Activated T-helper 2 cell treated with anti-CD3 and anti-CD28 coated beads, Interferon-gamma antibody, Interleukin-2, Interleukin-4, amounts not matched to agents 10 μg/mL and 5 μg/mL and 100 μg/mL, durations not matched to agents 14 hours and 24 hours and 36 hours (primary cell): ENCODE results near the gene KRTAP17-1. TPM values are rescaled to one million over a fixed set of nuclear protein-coding genes. Genes with fewer than 3 reads are reported as not detected.
"Not testable (repeated sequence)": the region's sequence is repeated elsewhere in the genome, so short reads cannot be mapped to it uniquely, and the experiment has no call there.

Experiments used
- DNase-seq: peaks from one replicate; pipeline ENCODE4 v3.0.0; 2021; ENCODE audit warnings: low spot score
- H3K27ac Mint-ChIP-seq: one replicate; pipeline ENCODE4 v1.8.0; 2021; ENCODE audit warnings: mixed read lengths
- H3K27me3 Mint-ChIP-seq: one replicate; pipeline ENCODE4 v1.8.0; 2021; ENCODE audit warnings: low read depth, mixed read lengths
- H3K36me3 Mint-ChIP-seq: one replicate; pipeline ENCODE4 v1.8.0; 2021; ENCODE audit warnings: low read depth, mixed read lengths
- H3K4me1 Mint-ChIP-seq: one replicate; pipeline ENCODE4 v1.8.0; 2021; ENCODE audit warnings: low read depth, mixed read lengths
- H3K4me3 Mint-ChIP-seq: one replicate; pipeline ENCODE4 v1.8.0; 2021; ENCODE audit warnings: low read depth, mild to moderate bottlenecking, moderate library complexity, mixed read lengths
- H3K9me3 Mint-ChIP-seq: one replicate; pipeline ENCODE4 v1.8.0; 2021; ENCODE audit warnings: mixed read lengths
- intact Hi-C: fragments of 100-400 bp; cut with micrococcal nuclease; formaldehyde crosslinking; loops from one replicate; pipeline ENCODE4 v1.15.1; 2023
- total RNA-seq: library from RNA; stranded (reverse); gene quantifications from 2 replicates; pipeline ENCODE4 v1.2.3, GENCODE V29; 2022

KRTAP17-1 gene
- total RNA-seq, 1 donor from 2014 or later = not detected

- Mint-ChIP-seq H3K36me3 (no peaks in the 10 kb centered on the region), H3K9me3 (no peaks in the 10 kb centered on the region), H3K27me3 (peaks cover 8% of the 10 kb centered on the region), H3K27ac (no peak overlapping the region), H3K4me1 (no peaks in the 10 kb centered on the region), H3K4me3 (no peak overlapping the region)
- DNase-seq = no peak
- intact Hi-C loops = no loop called here
Measured at GRCh38 chr17:41278176-41278955, 37.1 kb downstream of the KRTAP17-1 start.

- H3K27me3 Mint-ChIP-seq, H3K27ac Mint-ChIP-seq, intact Hi-C loops, H3K36me3 Mint-ChIP-seq, DNase-seq, H3K9me3 Mint-ChIP-seq, H3K4me1 Mint-ChIP-seq, H3K4me3 Mint-ChIP-seq: not testable (repeated sequence)
Measured at GRCh38 chr17:41275648-41276190, 39.8 kb downstream of the KRTAP17-1 start, which contains the start of gene KRTAP9-7. Gene KRTAP9-7, plus strand, starts transcription at chr17:41275698. Its CDS starts 0 bp downstream, at chr17:41275698.

- Mint-ChIP-seq H3K4me3 (no peak overlapping the region), H3K36me3 (no peaks in the 10 kb centered on the region), H3K27ac (no peak overlapping the region), H3K4me1 (no peaks in the 10 kb centered on the region), H3K27me3 (no peaks in the 10 kb centered on the region), H3K9me3 (no peaks in the 10 kb centered on the region)
- intact Hi-C loops = no loop called here
- DNase-seq = no peak
Measured at GRCh38 chr17:41271858-41272257, 43.7 kb downstream of the KRTAP17-1 start.

GRCh38 chr17:41271323-41271722 is 44.2 kb downstream of the KRTAP17-1 start:
- DNase-seq, H3K27me3 Mint-ChIP-seq, H3K4me3 Mint-ChIP-seq, intact Hi-C loops, H3K27ac Mint-ChIP-seq, H3K36me3 Mint-ChIP-seq, H3K4me1 Mint-ChIP-seq, H3K9me3 Mint-ChIP-seq: not testable (repeated sequence)

GRCh38 chr17:41267711-41268110 is 47.8 kb downstream of the KRTAP17-1 start:
- H3K4me1 Mint-ChIP-seq = no peaks in the 10 kb centered on the region
- peaks cover 3% of the 10 kb centered on the region for H3K27me3 Mint-ChIP-seq

GRCh38 chr17:41265078-41265477 is 50.4 kb downstream of the KRTAP17-1 start, which contains the start of gene KRTAP9-6:
Gene KRTAP9-6, plus strand, starts transcription at chr17:41265378. Its CDS starts 0 bp downstream, at chr17:41265378.
- no peak within 1 kb of the TSS for H3K27ac Mint-ChIP-seq
- no peak within 1 kb of the TSS for H3K4me3 Mint-ChIP-seq
- DNase-seq = no peak
- intact Hi-C loops = no loop called here
- peaks cover 21% of the 10 kb centered on the region for H3K27me3 Mint-ChIP-seq
- H3K36me3 Mint-ChIP-seq = no peaks in the 10 kb centered on the region
- H3K9me3 Mint-ChIP-seq = no peaks in the 10 kb centered on the region
- H3K4me1 Mint-ChIP-seq = no peaks in the 10 kb centered on the region

More at GRCh38 chr17:41267711-41268110, 47.8 kb downstream of the KRTAP17-1 start:
- DNase-seq = no peak
- no peaks in the 10 kb centered on the region for H3K9me3 Mint-ChIP-seq
- no peak overlapping the region for H3K27ac Mint-ChIP-seq
- H3K4me3 Mint-ChIP-seq = no peak overlapping the region
- intact Hi-C loops = no loop called here
- H3K36me3 Mint-ChIP-seq = no peaks in the 10 kb centered on the region

Other genes starting within 250 kb of the KRTAP17-1 start
- gene KRTAP2-4, start 249.8 kb downstream of the KRTAP17-1 start, total RNA-seq = not detected in 2 replicates
- not detected in 2 replicates for gene KRTAP4-7, start 231.6 kb downstream of the KRTAP17-1 start, total RNA-seq
- gene KRTAP4-8, start 217.6 kb downstream of the KRTAP17-1 start, total RNA-seq = not detected in 2 replicates
- gene KRTAP4-16, start 213.5 kb downstream of the KRTAP17-1 start, total RNA-seq = not detected in 2 replicates
- gene KRTAP4-9, start 210.3 kb downstream of the KRTAP17-1 start, total RNA-seq = not detected in 2 replicates
- not detected in 2 replicates for gene KRTAP4-11, start 197.3 kb downstream of the KRTAP17-1 start, total RNA-seq
- not detected in 2 replicates for gene KRTAP4-12, start 191.5 kb downstream of the KRTAP17-1 start, total RNA-seq
- not detected in 2 replicates for gene KRTAP4-6, start 175.2 kb downstream of the KRTAP17-1 start, total RNA-seq
- not detected in 2 replicates for gene KRTAP4-5, start 165.9 kb downstream of the KRTAP17-1 start, total RNA-seq
- gene KRTAP4-4, start 155.0 kb downstream of the KRTAP17-1 start, total RNA-seq = not detected in 2 replicates
- gene KRTAP4-3, start 147.5 kb downstream of the KRTAP17-1 start, total RNA-seq = not detected in 2 replicates
- not detected in 2 replicates for gene KRTAP4-2, start 137.5 kb downstream of the KRTAP17-1 start, total RNA-seq
- gene KRTAP4-1, start 130.8 kb downstream of the KRTAP17-1 start, total RNA-seq = not detected in 2 replicates
- gene KRTAP9-1, start 125.8 kb downstream of the KRTAP17-1 start, total RNA-seq = not detected in 2 replicates
- not detected in 2 replicates for gene KRTAP9-2, start 89.1 kb downstream of the KRTAP17-1 start, total RNA-seq
- gene KRTAP9-3, start 83.3 kb downstream of the KRTAP17-1 start, total RNA-seq = not detected in 2 replicates
- not detected in 2 replicates for gene KRTAP9-8, start 77.7 kb downstream of the KRTAP17-1 start, total RNA-seq
- not detected in 2 replicates for gene KRTAP9-4, start 66.0 kb downstream of the KRTAP17-1 start, total RNA-seq
- gene KRTAP9-9, start 60.3 kb downstream of the KRTAP17-1 start, total RNA-seq = not detected in 2 replicates
- gene KRTAP9-6, start 50.3 kb downstream of the KRTAP17-1 start, total RNA-seq = not detected in 2 replicates
- not detected in 2 replicates for gene KRTAP9-7, start 40.0 kb downstream of the KRTAP17-1 start, total RNA-seq
- gene KRTAP29-1, start 12.9 kb downstream of the KRTAP17-1 start, total RNA-seq = not detected in 2 replicates
- gene KRTAP16-1, start 6.4 kb downstream of the KRTAP17-1 start, total RNA-seq = not detected in 2 replicates
- not detected in 2 replicates for gene KRT33A, start 35.1 kb upstream of the KRTAP17-1 start, total RNA-seq
- not detected in 2 replicates for gene KRT33B, start 54.1 kb upstream of the KRTAP17-1 start, total RNA-seq
- not detected in 2 replicates for gene KRT34, start 66.6 kb upstream of the KRTAP17-1 start, total RNA-seq
- not detected in 2 replicates for gene KRT31, start 81.9 kb upstream of the KRTAP17-1 start, total RNA-seq
- not detected in 2 replicates for gene KRT37, start 108.9 kb upstream of the KRTAP17-1 start, total RNA-seq
- not detected in 2 replicates for gene KRT38, start 125.3 kb upstream of the KRTAP17-1 start, total RNA-seq
- gene KRT32, start 151.7 kb upstream of the KRTAP17-1 start, total RNA-seq = not detected in 2 replicates
- gene KRT35, start 165.4 kb upstream of the KRTAP17-1 start, total RNA-seq = not detected in 2 replicates
- gene KRT36, start 174.2 kb upstream of the KRTAP17-1 start, total RNA-seq = not detected in 2 replicates
- not detected in 2 replicates for gene KRT13, start 189.9 kb upstream of the KRTAP17-1 start, total RNA-seq
- not detected in 2 replicates for gene KRT15, start 203.2 kb upstream of the KRTAP17-1 start, total RNA-seq
- gene KRT19, start 212.6 kb upstream of the KRTAP17-1 start, total RNA-seq = not detected in 2 replicates